GM23248 (cell line): Measurements from ENCODE around the gene MZT2A. TPM values are rescaled to one million over a fixed set of nuclear protein-coding genes. Genes with fewer than 3 reads are reported as not detected.
"Not testable (repeated sequence)": the region's sequence is repeated elsewhere in the genome, so short reads cannot be mapped to it uniquely, and the experiment has no call there.

Experiments
- DNase-seq: peaks from one replicate; pipeline ENCODE4 v3.0.0-alpha.2; 2015
- H2AFZ ChIP-seq: fragments of 200-600 bp; sonication (generic); 2 replicates; pipeline ENCODE4 v1.6.1; 2016; ENCODE audit warnings: antibody characterized with exemption
- H3F3A ChIP-seq: fragments of 200-600 bp; sonication (generic); 2 replicates; pipeline ENCODE4 v1.6.1; 2016; ENCODE audit warnings: mild to moderate bottlenecking, antibody characterized with exemption, mixed run types; ENCODE audit not compliant: insufficient read depth
- H3K27ac ChIP-seq: fragments of 200-600 bp; sonication (generic); 2 replicates; pipeline ENCODE4 v1.5.1; 2016; ENCODE audit warnings: mild to moderate bottlenecking
- H3K27me3 ChIP-seq: fragments of 200-600 bp; sonication (generic); replicated peaks from 2 replicates; pipeline ENCODE4 v1.6.1; 2016; ENCODE audit warnings: mild to moderate bottlenecking; ENCODE audit not compliant: insufficient read depth
- H3K36me3 ChIP-seq: fragments of 200-600 bp; sonication (generic); 2 replicates; pipeline ENCODE4 v1.6.1; 2016; ENCODE audit warnings: low read depth, mild to moderate bottlenecking
- H3K4me1 ChIP-seq: fragments of 200-600 bp; sonication (generic); 2 replicates; pipeline ENCODE4 v1.6.1; 2016; ENCODE audit warnings: mild to moderate bottlenecking; ENCODE audit not compliant: insufficient read depth
- H3K4me2 ChIP-seq: fragments of 200-600 bp; sonication (generic); one replicate; pipeline ENCODE4 v1.6.1; 2016; ENCODE audit warnings: mild to moderate bottlenecking; ENCODE audit not compliant: unreplicated experiment
- H3K4me3 ChIP-seq: fragments of 200-600 bp; sonication (generic); 2 replicates; pipeline ENCODE4 v1.5.1; 2016; ENCODE audit warnings: mild to moderate bottlenecking
- H3K79me2 ChIP-seq: fragments of 200-600 bp; sonication (generic); 2 replicates; pipeline ENCODE4 v1.6.1; 2016; ENCODE audit warnings: mild to moderate bottlenecking; ENCODE audit not compliant: insufficient read depth
- H3K9ac ChIP-seq: fragments of 200-600 bp; sonication (generic); 2 replicates; pipeline ENCODE4 v1.6.1; 2016; ENCODE audit warnings: mild to moderate bottlenecking
- H3K9me2 ChIP-seq: fragments of 200-600 bp; sonication (generic); 2 replicates; pipeline ENCODE4 v1.6.1; 2016; ENCODE audit warnings: mixed run types, mild to moderate bottlenecking, moderate library complexity; ENCODE audit not compliant: insufficient read depth
- H3K9me3 ChIP-seq: fragments of 200-600 bp; sonication (generic); one replicate; pipeline ENCODE4 v1.6.1; 2017; ENCODE audit warnings: low read depth
- H4K20me1 ChIP-seq: fragments of 200-600 bp; sonication (generic); 2 replicates; pipeline ENCODE4 v1.6.0; 2016; ENCODE audit not compliant: insufficient read depth
- WGBS, 2 experiments: methylation state at CpG; one replicate each; pipeline ENCODE4 v1.1.6; 2015 to 2017; ENCODE audit warnings: low lambda C conversion rate in 2 of 2, low coverage in 1 of 2; ENCODE audit errors: missing lambda C conversion rate in 2 of 2; 5-methylcytosine and 5-hydroxymethylcytosine counted together
- in situ Hi-C: fragments of 300-500 bp; cut with MboI; formaldehyde crosslinking; loops from 2 replicates; pipeline ENCODE4 v1.15.0; 2020
- polyA plus RNA-seq: library from polyadenylated mRNA; unstranded; fragments of >200 nt; fragmentation: Nextera tagmentation; extraction: Ambion mirVana; gene quantifications from 2 replicates; pipeline ENCODE4 v1.2.1, GENCODE V29; 2016
- total RNA-seq: library from RNA; depleted of rRNA; stranded (reverse); fragments of >200 nt; shearing (Covaris generic); gene quantifications from 2 replicates; pipeline ENCODE4 v1.2.3, GENCODE V29; 2014

MZT2A gene
- total and polyA plus RNA-seq, 2 experiments from 2014 or later, result 41.4 to 88.8 TPM

DNA sequence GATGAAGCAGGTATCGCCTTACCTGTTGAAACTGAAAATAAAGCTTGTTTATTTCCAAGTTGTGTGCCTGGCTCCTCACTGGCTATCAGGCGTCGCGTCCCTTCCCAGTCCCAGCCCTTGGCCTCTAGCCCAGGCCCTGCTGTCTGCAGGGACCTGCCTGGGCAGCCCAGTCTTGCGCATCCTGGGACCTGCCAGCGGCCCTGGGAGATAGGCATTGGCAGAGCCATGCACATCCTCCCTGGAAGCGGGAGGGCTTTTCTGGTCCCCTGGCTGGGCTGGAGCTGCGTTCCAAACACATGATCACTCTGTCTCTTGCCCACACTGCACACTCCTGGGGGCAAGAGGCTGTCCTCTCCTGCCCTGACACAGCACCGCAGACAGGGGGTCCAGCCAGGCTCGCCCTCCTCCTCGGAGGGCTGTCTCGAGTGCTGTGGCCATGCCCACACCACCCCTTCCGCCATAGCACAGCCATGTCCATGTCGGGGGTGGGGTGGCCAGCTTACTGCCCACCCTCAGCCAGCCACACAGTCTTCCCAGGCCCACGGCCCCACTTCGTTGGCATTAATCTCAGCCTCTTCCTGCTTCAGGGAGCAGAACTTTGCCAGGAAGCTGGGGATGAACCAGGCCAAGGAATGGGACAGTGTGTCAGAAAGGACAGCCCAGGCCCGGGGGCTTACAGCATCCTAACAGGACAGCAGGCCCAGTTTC lies 41.6 kb upstream of the MZT2A start:
- H2AFZ ChIP-seq, H3K9me3 ChIP-seq, H3K36me3 ChIP-seq, DNase-seq, H3K4me2 ChIP-seq, H3F3A ChIP-seq, in situ Hi-C loops, H3K9ac ChIP-seq, H4K20me1 ChIP-seq, H3K4me1 ChIP-seq, H3K27me3 ChIP-seq, H3K79me2 ChIP-seq, H3K9me2 ChIP-seq, H3K4me3 ChIP-seq, H3K27ac ChIP-seq: not testable (repeated sequence)
- WGBS, 2 experiments, result 75 to 84% methylated on average over 9 to 13 of the region's 17 CpGs

GRCh38 chr2:131532723-131533608 lies 40.8 kb upstream of the MZT2A start:
- H3F3A ChIP-seq, H3K4me1 ChIP-seq, H3K27ac ChIP-seq, H3K36me3 ChIP-seq, H3K9me3 ChIP-seq, in situ Hi-C loops, H3K4me3 ChIP-seq, H3K27me3 ChIP-seq, H3K79me2 ChIP-seq, H3K9ac ChIP-seq, H3K9me2 ChIP-seq, H2AFZ ChIP-seq, H3K4me2 ChIP-seq, DNase-seq, H4K20me1 ChIP-seq: not testable (repeated sequence)
- WGBS, 2 experiments, result 88 to 93% methylated on average over 18 to 23 of the region's 23 CpGs

DNA sequence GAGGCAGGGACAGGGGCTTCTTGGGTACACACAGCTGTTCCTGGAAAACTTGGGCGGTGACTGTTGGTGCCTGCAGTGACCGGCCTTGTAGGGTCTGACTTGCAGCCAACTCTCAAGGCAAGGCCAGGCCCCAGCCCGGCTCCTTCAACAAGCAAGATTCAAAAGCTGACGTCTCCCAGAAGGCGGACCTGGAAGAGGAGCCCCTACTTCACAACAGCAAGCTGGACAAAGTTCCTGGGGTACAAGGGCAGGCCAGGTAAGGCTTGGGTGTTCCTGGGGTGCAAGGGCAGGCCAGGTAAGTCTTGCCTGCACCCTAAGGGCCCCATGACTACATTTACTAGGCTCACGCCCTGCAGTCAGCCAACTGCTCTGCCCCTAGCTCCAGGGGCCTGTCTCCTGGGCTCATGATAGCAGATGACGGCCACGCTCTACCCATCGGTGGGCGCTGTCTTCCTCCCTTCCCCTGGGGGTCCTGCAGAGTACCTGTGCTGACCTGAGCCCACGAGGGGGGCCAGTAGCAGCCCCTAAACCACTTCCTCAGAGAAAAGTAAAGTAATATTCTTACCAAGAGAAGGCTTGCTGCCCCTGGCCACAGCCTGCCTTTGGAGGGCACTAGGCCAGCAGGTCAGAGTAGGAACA lies 39.5 kb upstream of the MZT2A start:
- WGBS, 2 experiments, result 85 to 95% methylated on average over 6 to 8 of the region's 11 CpGs
- H3K4me3 ChIP-seq, in situ Hi-C loops, H3K9me2 ChIP-seq, DNase-seq, H3K27me3 ChIP-seq, H2AFZ ChIP-seq, H3K27ac ChIP-seq, H3K79me2 ChIP-seq, H3K36me3 ChIP-seq, H3K9ac ChIP-seq, H4K20me1 ChIP-seq, H3F3A ChIP-seq, H3K9me3 ChIP-seq, H3K4me2 ChIP-seq, H3K4me1 ChIP-seq: not testable (repeated sequence)

GRCh38 chr2:131530626-131531344 lies 38.6 kb upstream of the MZT2A start:
- H3K9ac ChIP-seq, H3K9me3 ChIP-seq, H4K20me1 ChIP-seq, H3K79me2 ChIP-seq, H3K27me3 ChIP-seq, H3F3A ChIP-seq, in situ Hi-C loops, H3K27ac ChIP-seq, H2AFZ ChIP-seq, H3K4me3 ChIP-seq, H3K36me3 ChIP-seq, H3K4me2 ChIP-seq, H3K9me2 ChIP-seq, H3K4me1 ChIP-seq, DNase-seq: not testable (repeated sequence)
- 73 to 74% methylated on average over 14 to 17 of the region's 22 CpGs for WGBS, 2 experiments

DNA sequence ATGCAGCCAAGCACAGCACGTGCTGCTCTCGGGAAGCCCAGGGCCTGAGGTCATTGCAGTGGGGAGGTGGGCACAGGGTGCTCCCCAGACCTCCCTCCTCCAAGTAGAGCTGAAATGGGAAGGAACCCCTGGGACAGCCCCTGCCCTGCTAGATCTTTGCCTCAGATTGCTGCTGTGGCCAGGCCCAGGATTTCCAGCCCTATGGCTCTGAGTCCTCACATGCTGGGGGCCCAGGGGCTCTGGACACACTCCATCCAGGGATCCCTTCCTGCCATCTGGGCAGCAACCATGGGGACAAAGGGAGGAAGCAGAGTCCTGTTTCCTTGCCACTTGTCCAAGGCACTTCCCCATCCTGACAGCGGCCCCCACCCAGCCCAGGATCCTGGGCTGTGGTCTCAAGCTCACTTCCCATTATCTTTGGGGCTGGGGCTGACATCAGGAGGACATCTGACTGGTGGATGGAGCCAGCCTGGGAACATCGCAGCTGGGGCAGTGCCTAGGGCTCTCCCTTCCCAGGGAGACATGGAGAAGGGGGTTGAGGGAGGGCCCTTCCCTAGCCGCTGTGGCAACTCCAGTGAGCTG lies 37.8 kb upstream of the MZT2A start:
- H3K4me1 ChIP-seq, H3K4me3 ChIP-seq, H4K20me1 ChIP-seq, DNase-seq, H3K9ac ChIP-seq, H3K9me2 ChIP-seq, H3K4me2 ChIP-seq, in situ Hi-C loops, H2AFZ ChIP-seq, H3K79me2 ChIP-seq, H3F3A ChIP-seq, H3K36me3 ChIP-seq, H3K9me3 ChIP-seq, H3K27ac ChIP-seq, H3K27me3 ChIP-seq: not testable (repeated sequence)
- 96 to 98% methylated on average over 4 of the region's 5 CpGs for WGBS, 2 experiments

- peak; percentile 24 for DNase-seq
Measured at GRCh38 chr2:131528981-131529863, 37.0 kb upstream of the MZT2A start.

More at GRCh38 chr2:131528981-131529863, 37.0 kb upstream of the MZT2A start:
- H2AFZ ChIP-seq, H4K20me1 ChIP-seq, H3K36me3 ChIP-seq, H3K9me2 ChIP-seq, H3K79me2 ChIP-seq, in situ Hi-C loops, H3K9ac ChIP-seq, H3K27ac ChIP-seq, H3K27me3 ChIP-seq, H3K9me3 ChIP-seq, H3K4me3 ChIP-seq, H3K4me1 ChIP-seq, H3F3A ChIP-seq, H3K4me2 ChIP-seq: not testable (repeated sequence)
- WGBS, 2 experiments, result 68 to 72% methylated on average over 24 to 25 of the region's 26 CpGs
